IMR-90 (cell line): ENCODE results near the gene PTPRN2. TPM values are rescaled to one million over a fixed set of nuclear protein-coding genes. Genes with fewer than 3 reads are reported as not detected.

ENCODE experiments used
- ATAC-seq: fragments of 200-7000 bp; cut with Tn5 transposase; 2 replicates; pipeline ENCODE4 v1.9.1; 2020; ENCODE audit warnings: low read depth, mild to moderate bottlenecking, moderate library complexity
- BruUV-seq: library from RNA; stranded (reverse); fragments of 400-500 nt; replicated peaks from 2 replicates; lab custom pipeline; 2021; lab: Mats Ljungman, UMichigan
- CTCF ChIA-PET: fragments of 300-600 bp; formaldehyde crosslinking; extraction: SDS; loops from one replicate; lab custom pipeline; 2021; ENCODE audit warnings: antibody characterized with exemption; lab: Yijun Ruan, JAX
- POLR2A ChIA-PET: fragments of 300-600 bp; sonication (Branson Sonifier 250); formaldehyde crosslinking; loops from one replicate; lab custom pipeline; 2022; ENCODE audit warnings: antibody characterized with exemption; ENCODE audit not compliant: unreplicated experiment; lab: Charles Lee
- DNase-seq: peaks from one replicate; pipeline ENCODE4 v3.0.0; 2013
- H2AFZ ChIP-seq: replicated peaks from 2 replicates; pipeline ENCODE3; 2013; ENCODE audit warnings: low read length, mild to moderate bottlenecking; ENCODE audit not compliant: poor library complexity
- H2AK5ac ChIP-seq: 2 replicates; pipeline ENCODE4 v1.6.1; 2013; ENCODE audit warnings: low read depth, low read length, inconsistent platforms
- H2AK9ac ChIP-seq: replicated peaks from 2 replicates; pipeline ENCODE3; 2013; ENCODE audit warnings: mild to moderate bottlenecking, low read depth, low read length, moderate library complexity; ENCODE audit not compliant: poor library complexity
- H2BK120ac ChIP-seq: 2 replicates; pipeline ENCODE4 v1.6.1; 2013; ENCODE audit warnings: low read depth, low read length, inconsistent platforms
- H2BK15ac ChIP-seq: 3 replicates; pipeline ENCODE4 v1.6.1; 2013; ENCODE audit warnings: low read depth, low read length, inconsistent platforms
- H2BK20ac ChIP-seq: 2 replicates; pipeline ENCODE4 v1.6.1; 2013; ENCODE audit warnings: low read depth, mild to moderate bottlenecking, inconsistent platforms, low read length, moderate library complexity
- H2BK5ac ChIP-seq: 2 replicates; pipeline ENCODE4 v1.6.1; 2013; ENCODE audit warnings: mild to moderate bottlenecking, low read depth, low read length, inconsistent platforms; ENCODE audit not compliant: poor library complexity, severe bottlenecking
- H3K14ac ChIP-seq: replicated peaks from 2 replicates; pipeline ENCODE4 v1.6.1; 2013; ENCODE audit warnings: low read depth, low read length, inconsistent platforms
- H3K18ac ChIP-seq: 2 replicates; pipeline ENCODE4 v1.6.1; 2013; ENCODE audit warnings: low read depth, low read length, control low read depth
- H3K23ac ChIP-seq: 2 replicates; pipeline ENCODE4 v1.6.1; 2013; ENCODE audit warnings: low read depth, low read length, inconsistent platforms
- H3K27ac ChIP-seq: 2 replicates; pipeline ENCODE4 v1.5.1; 2013; ENCODE audit warnings: mild to moderate bottlenecking, control low read depth, low read length; ENCODE audit not compliant: insufficient read depth
- H3K27me3 ChIP-seq: 2 replicates; pipeline ENCODE4 v1.6.1; 2013; ENCODE audit warnings: low read length; ENCODE audit not compliant: control insufficient read depth, insufficient read depth
- H3K36me3 ChIP-seq: 2 replicates; pipeline ENCODE4 v1.6.1; 2013; ENCODE audit warnings: low read length, mixed read lengths; ENCODE audit not compliant: control insufficient read depth, insufficient read depth
- H3K4ac ChIP-seq: 2 replicates; pipeline ENCODE4 v1.6.1; 2013; ENCODE audit warnings: low read depth, low read length, inconsistent platforms
- H3K4me1 ChIP-seq: 2 replicates; pipeline ENCODE4 v1.6.1; 2013; ENCODE audit warnings: low read length, mixed read lengths; ENCODE audit not compliant: control insufficient read depth, insufficient read depth
- H3K4me2 ChIP-seq: 2 replicates; pipeline ENCODE4 v1.6.1; 2013; ENCODE audit warnings: low read depth, mild to moderate bottlenecking, control low read depth, low read length, moderate library complexity
- H3K4me3 ChIP-seq: 2 replicates; pipeline ENCODE4 v1.5.1; 2013; ENCODE audit warnings: low read depth, mild to moderate bottlenecking, control low read depth, low read length, moderate library complexity; ENCODE audit not compliant: insufficient read depth
- H3K56ac ChIP-seq: 2 replicates; pipeline ENCODE4 v1.6.1; 2013; ENCODE audit warnings: low read length, inconsistent platforms; ENCODE audit not compliant: insufficient read depth; ENCODE audit errors: extremely low read depth
- H3K79me1 ChIP-seq, 2 experiments: 2 replicates each; pipeline ENCODE4 v1.6.1; 2013; ENCODE audit warnings: low read length in 2 of 2, inconsistent platforms in 1 of 2, low read depth in 1 of 2
- H3K9ac ChIP-seq: 2 replicates; pipeline ENCODE4 v1.6.1; 2013; ENCODE audit warnings: low read depth, low read length, control low read depth
- H3K9me1 ChIP-seq: 2 replicates; pipeline ENCODE4 v1.6.1; 2013; ENCODE audit warnings: low read length, inconsistent platforms; ENCODE audit not compliant: insufficient read depth
- H3K9me3 ChIP-seq: 2 replicates; pipeline ENCODE4 v1.6.1; 2013; ENCODE audit warnings: low read length; ENCODE audit not compliant: control insufficient read depth, insufficient read depth
- H4K20me1 ChIP-seq: 2 replicates; pipeline ENCODE4 v1.6.1; 2013; ENCODE audit warnings: low read length, inconsistent platforms; ENCODE audit not compliant: insufficient read depth
- H4K5ac ChIP-seq: 2 replicates; pipeline ENCODE4 v1.6.1; 2013; ENCODE audit warnings: mild to moderate bottlenecking, low read depth, low read length, control low read depth
- H4K8ac ChIP-seq, 2 experiments: 2 replicates each; pipeline ENCODE4 v1.6.1; 2013; ENCODE audit warnings: low read depth in 2 of 2, low read length in 2 of 2, control low read depth in 1 of 2, inconsistent platforms in 1 of 2
- H4K91ac ChIP-seq: 2 replicates; pipeline ENCODE4 v1.6.1; 2013; ENCODE audit warnings: low read depth, low read length, inconsistent platforms; ENCODE audit not compliant: insufficient read depth
- BHLHE40 ChIP-seq: fragments of 150-350 bp; IDR thresholded peaks from 2 replicates; pipeline ENCODE4 v1.6.1; 2016; ENCODE audit warnings: mild to moderate bottlenecking, low read depth, low read length
- CEBPB ChIP-seq: IDR thresholded peaks from 2 replicates; pipeline ENCODE4 v1.6.1; 2012; ENCODE audit warnings: low read depth, low read length, improper control_type of control experiment
- CHD1 ChIP-seq: IDR thresholded peaks from 2 replicates; pipeline ENCODE4 v1.6.1; 2012; ENCODE audit warnings: low read depth, low read length, improper control_type of control experiment
- FOS ChIP-seq: fragments of 150-350 bp; IDR thresholded peaks from 2 replicates; pipeline ENCODE4 v1.6.1; 2016; ENCODE audit warnings: low read depth, low read length
- MAFK ChIP-seq: IDR thresholded peaks from 2 replicates; pipeline ENCODE4 v1.6.1; 2012; ENCODE audit warnings: low read depth, low read length, improper control_type of control experiment
- MAZ ChIP-seq: IDR thresholded peaks from 2 replicates; pipeline ENCODE4 v1.6.1; 2012; ENCODE audit warnings: low read depth, mild to moderate bottlenecking, low read length, improper control_type of control experiment, moderate library complexity, borderline replicate concordance
- NFE2L2 ChIP-seq: fragments of 150-350 bp; IDR thresholded peaks from 2 replicates; pipeline ENCODE4 v1.6.1; 2016; ENCODE audit warnings: low read depth, mild to moderate bottlenecking, low read length
- POLR2A ChIP-seq: IDR thresholded peaks from 2 replicates; pipeline ENCODE4 v1.6.1; 2012; ENCODE audit warnings: mild to moderate bottlenecking, low read depth, low read length
- RAD21 ChIP-seq: IDR thresholded peaks from 2 replicates; pipeline ENCODE4 v1.6.1; 2012; ENCODE audit warnings: low read length, improper control_type of control experiment
- RCOR1 ChIP-seq: IDR thresholded peaks from 2 replicates; pipeline ENCODE4 v1.6.1; 2012; ENCODE audit warnings: mild to moderate bottlenecking, low read length, improper control_type of control experiment; ENCODE audit not compliant: insufficient replicate concordance
- SMC3 ChIP-seq: fragments of 150-350 bp; IDR thresholded peaks from 2 replicates; pipeline ENCODE4 v1.6.1; 2016; ENCODE audit warnings: low read depth, mild to moderate bottlenecking, antibody characterized with exemption, low read length, moderate library complexity
- WGBS, 2 experiments: methylation state at CpG; one replicate each; pipeline versions ENCODE4 v1.1.5 to v1.1.7; 2013; ENCODE audit warnings: missing lambda C conversion rate in 2 of 2; ENCODE audit not compliant: insufficient read length in 1 of 2; ENCODE audit errors: extremely low coverage in 2 of 2; 5-methylcytosine and 5-hydroxymethylcytosine counted together
- dilution Hi-C: fragments of 300-500 bp; cut with HindIII; formaldehyde crosslinking; loops from one replicate; pipeline ENCODE4 v1.14.3; 2018; ENCODE audit warnings: low sequenced_read_pairs; ENCODE audit not compliant: unreplicated experiment
- in situ Hi-C: fragments of 300-500 bp; cut with MboI; formaldehyde crosslinking; loops from 3 replicates; pipeline ENCODE4 v1.14.3; 2019; ENCODE audit warnings: low sequenced_read_pairs, inconsistent platforms, mixed read lengths
- intact Hi-C: fragments of 100-400 bp; cut with micrococcal nuclease; formaldehyde crosslinking; loops from 2 replicates; pipeline ENCODE4 v1.10.0; 2022
- polyA plus RNA-seq, 3 experiments: library from polyadenylated mRNA; depleted of rRNA; stranded (reverse); fragments of >200 nt; gene quantifications; 2 replicates each; pipeline ENCODE4 v1.2.3, GENCODE V29; 2012; ENCODE audit warnings: low replicate concordance in 1 of 3
- total RNA-seq: library from RNA; depleted of rRNA; stranded (reverse); fragments of >200 nt; gene quantifications from 2 replicates; pipeline ENCODE4 v1.2.3, GENCODE V29; 2012
- TF ChIP-seq, protein P1 (sequence below): conservative IDR thresholded peaks from 2 replicates; pipeline ENCODE4 v1.5.1; 2012; ENCODE audit warnings: mild to moderate bottlenecking, low read depth, low read length, improper control_type of control experiment
- TF ChIP-seq, protein P2 (sequence below): fragments of 150-350 bp; IDR thresholded peaks from 2 replicates; pipeline ENCODE4 v1.6.1; 2016; ENCODE audit warnings: low read depth, mild to moderate bottlenecking, low read length, moderate library complexity, borderline replicate concordance
- TF ChIP-seq, protein P3 (sequence below): fragments of 150-350 bp; IDR thresholded peaks from 2 replicates; pipeline ENCODE4 v1.6.1; 2017; ENCODE audit warnings: mild to moderate bottlenecking, antibody characterized with exemption, low read length, low read depth

Gene PTPRN2
- total and polyA plus RNA-seq, 2 of the 4 experiments (the other 2 are of a cell fraction): 0.03 TPM; not detected in 1

DNA sequence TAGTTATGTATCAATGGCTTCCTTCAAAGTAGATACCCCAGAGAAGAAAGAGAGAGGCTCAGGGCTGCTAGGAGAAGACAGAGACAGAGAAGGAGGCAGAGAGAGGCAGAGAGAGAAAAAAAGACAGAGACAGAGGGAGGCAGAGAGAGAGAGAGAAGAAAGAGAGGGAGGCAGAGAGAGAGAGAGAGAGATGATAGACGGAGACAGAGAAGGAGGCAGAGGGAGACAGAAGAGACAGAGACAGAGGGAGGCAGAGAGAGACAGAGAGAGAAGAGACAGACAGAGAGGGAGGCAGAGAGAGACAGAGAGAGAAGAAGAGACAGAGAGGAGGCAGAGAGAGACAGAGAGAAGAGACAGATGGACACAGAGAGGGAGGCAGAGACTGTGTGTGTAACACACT, 1062.9 kb downstream of the PTPRN2 start:
- Histone ChIP-seq H2AK5ac (no peak overlapping the region), H2BK120ac (no peak overlapping the region), H3K79me1 (no peaks in the 10 kb centered on the region), H3K4ac (no peak overlapping the region), H3K14ac (no peak overlapping the region), H2BK15ac (no peak overlapping the region), H3K9me1 (no peaks in the 10 kb centered on the region), H4K5ac (no peak overlapping the region), H3K27me3 (no peaks in the 10 kb centered on the region), H2BK5ac (no peak overlapping the region), H3K4me1 (no peaks in the 10 kb centered on the region), H3K4me3 (no peak overlapping the region), H3K4me2 (no peak overlapping the region), H3K9me3 (peaks cover 29% of the 10 kb centered on the region), H2AK9ac (no peak overlapping the region), H3K27ac (no peak overlapping the region), H3K18ac (no peak overlapping the region), H4K8ac (no peak overlapping the region), H4K91ac (no peak overlapping the region), H3K56ac (no peak overlapping the region), H2AFZ (no peak overlapping the region), H2BK20ac (no peak overlapping the region), H3K36me3 (no peaks in the 10 kb centered on the region), H3K9ac (no peak overlapping the region), H4K20me1 (no peaks in the 10 kb centered on the region), H3K23ac (no peak overlapping the region)
- BruUV-seq: no TSS peak
- TF ChIP-seq, protein P1, sequence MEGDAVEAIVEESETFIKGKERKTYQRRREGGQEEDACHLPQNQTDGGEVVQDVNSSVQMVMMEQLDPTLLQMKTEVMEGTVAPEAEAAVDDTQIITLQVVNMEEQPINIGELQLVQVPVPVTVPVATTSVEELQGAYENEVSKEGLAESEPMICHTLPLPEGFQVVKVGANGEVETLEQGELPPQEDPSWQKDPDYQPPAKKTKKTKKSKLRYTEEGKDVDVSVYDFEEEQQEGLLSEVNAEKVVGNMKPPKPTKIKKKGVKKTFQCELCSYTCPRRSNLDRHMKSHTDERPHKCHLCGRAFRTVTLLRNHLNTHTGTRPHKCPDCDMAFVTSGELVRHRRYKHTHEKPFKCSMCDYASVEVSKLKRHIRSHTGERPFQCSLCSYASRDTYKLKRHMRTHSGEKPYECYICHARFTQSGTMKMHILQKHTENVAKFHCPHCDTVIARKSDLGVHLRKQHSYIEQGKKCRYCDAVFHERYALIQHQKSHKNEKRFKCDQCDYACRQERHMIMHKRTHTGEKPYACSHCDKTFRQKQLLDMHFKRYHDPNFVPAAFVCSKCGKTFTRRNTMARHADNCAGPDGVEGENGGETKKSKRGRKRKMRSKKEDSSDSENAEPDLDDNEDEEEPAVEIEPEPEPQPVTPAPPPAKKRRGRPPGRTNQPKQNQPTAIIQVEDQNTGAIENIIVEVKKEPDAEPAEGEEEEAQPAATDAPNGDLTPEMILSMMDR: no peak
- TF ChIP-seq RAD21 (no peak), RCOR1 (no peak), SMC3 (no peak), MAFK (no peak), FOS (no peak), CEBPB (no peak), POLR2A (no peak), NFE2L2 (no peak), MAZ (no peak), BHLHE40 (no peak), CHD1 (no peak)
- TF ChIP-seq, protein P2, sequence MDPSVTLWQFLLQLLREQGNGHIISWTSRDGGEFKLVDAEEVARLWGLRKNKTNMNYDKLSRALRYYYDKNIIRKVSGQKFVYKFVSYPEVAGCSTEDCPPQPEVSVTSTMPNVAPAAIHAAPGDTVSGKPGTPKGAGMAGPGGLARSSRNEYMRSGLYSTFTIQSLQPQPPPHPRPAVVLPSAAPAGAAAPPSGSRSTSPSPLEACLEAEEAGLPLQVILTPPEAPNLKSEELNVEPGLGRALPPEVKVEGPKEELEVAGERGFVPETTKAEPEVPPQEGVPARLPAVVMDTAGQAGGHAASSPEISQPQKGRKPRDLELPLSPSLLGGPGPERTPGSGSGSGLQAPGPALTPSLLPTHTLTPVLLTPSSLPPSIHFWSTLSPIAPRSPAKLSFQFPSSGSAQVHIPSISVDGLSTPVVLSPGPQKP: no peak
- TF ChIP-seq, protein P3, sequence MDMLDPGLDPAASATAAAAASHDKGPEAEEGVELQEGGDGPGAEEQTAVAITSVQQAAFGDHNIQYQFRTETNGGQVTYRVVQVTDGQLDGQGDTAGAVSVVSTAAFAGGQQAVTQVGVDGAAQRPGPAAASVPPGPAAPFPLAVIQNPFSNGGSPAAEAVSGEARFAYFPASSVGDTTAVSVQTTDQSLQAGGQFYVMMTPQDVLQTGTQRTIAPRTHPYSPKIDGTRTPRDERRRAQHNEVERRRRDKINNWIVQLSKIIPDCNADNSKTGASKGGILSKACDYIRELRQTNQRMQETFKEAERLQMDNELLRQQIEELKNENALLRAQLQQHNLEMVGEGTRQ: no peak
- no CpG with 5 or more reads among the region's 1 CpG for WGBS, 2 experiments
- no peak for DNase-seq
- ATAC-seq: no peak
- dilution Hi-C loops: no loop called here
- CTCF ChIA-PET: no interaction called here
- in situ Hi-C loops: no loop called here
- POLR2A ChIA-PET: no interaction called here
- intact Hi-C loops: no loop called here
